GM18502 (cell line): ENCODE results near the gene HAUS6.
A peak's percentile ranks its signal among the peaks of the same experiment; 100 is the strongest.
"Not testable (repeated sequence)": the region's sequence is repeated elsewhere in the genome, so short reads cannot be mapped to it uniquely, and the experiment has no call there.

Experiments
- ATAC-seq: cut with Tn5 transposase; IDR thresholded peaks from one replicate; pipeline ENCODE4 v1.9.1; 2021; ENCODE audit warnings: mild to moderate bottlenecking; ENCODE audit not compliant: unreplicated experiment, poor library complexity

Gene HAUS6

GRCh38 chr9:19102631-19103345, at the start of gene HAUS6:
Gene HAUS6 (minus strand): TSS chr9:19102904. CDS start chr9:19102651, 253 bp downstream.
- peak; percentile 98 for ATAC-seq

- ATAC-seq = not testable (repeated sequence)
Measured at GRCh38 chr9:19152160-19152498, 49.4 kb upstream of the HAUS6 start.

GRCh38 chr9:19151425-19152159, 48.9 kb upstream of the HAUS6 start:
- no peak for ATAC-seq

- ATAC-seq = no peak
Measured at GRCh38 chr9:19149230-19149629, 46.5 kb upstream of the HAUS6 start.

- no peak for ATAC-seq
Measured at GRCh38 chr9:19148187-19148586, 45.5 kb upstream of the HAUS6 start.

- no peak for ATAC-seq
Measured at GRCh38 chr9:19146441-19147024, 43.8 kb upstream of the HAUS6 start.

GRCh38 chr9:19145881-19146280, 43.2 kb upstream of the HAUS6 start:
- ATAC-seq = no peak

- ATAC-seq = no peak
Measured at GRCh38 chr9:19140259-19140658, 37.6 kb upstream of the HAUS6 start.

GRCh38 chr9:19138084-19138483, 35.4 kb upstream of the HAUS6 start:
- ATAC-seq = peak; percentile 41

GRCh38 chr9:19137282-19137681, 34.6 kb upstream of the HAUS6 start:
- ATAC-seq = no peak

- ATAC-seq = no peak
Measured at GRCh38 chr9:19136129-19136528, 33.4 kb upstream of the HAUS6 start.

GRCh38 chr9:19133549-19134345, 31.0 kb upstream of the HAUS6 start:
- ATAC-seq = no peak

GRCh38 chr9:19130436-19130835, 27.7 kb upstream of the HAUS6 start:
- ATAC-seq = no peak

- ATAC-seq = peak; percentile 18
Measured at GRCh38 chr9:19127871-19128500, 25.3 kb upstream of the HAUS6 start.

GRCh38 chr9:19124430-19124793, 21.7 kb upstream of the HAUS6 start:
- no peak for ATAC-seq

- no peak for ATAC-seq
Measured at GRCh38 chr9:19122490-19123042, 19.9 kb upstream of the HAUS6 start.

- no peak for ATAC-seq
Measured at GRCh38 chr9:19120877-19121276, 18.2 kb upstream of the HAUS6 start.

- ATAC-seq = no peak
Measured at GRCh38 chr9:19119801-19120440, 17.2 kb upstream of the HAUS6 start.

GRCh38 chr9:19119246-19119645, 16.5 kb upstream of the HAUS6 start:
- no peak for ATAC-seq
